MM.1S (cell line): ENCODE measurements around the gene SBF1.

Experiments
- DNase-seq: peaks from one replicate; pipeline ENCODE4 v3.0.0-alpha.2; 2015
- H2AFZ ChIP-seq: fragments of 300-600 bp; sonication (generic); 2 replicates; pipeline ENCODE4 v1.6.0; 2016; ENCODE audit warnings: antibody characterized with exemption, low read length
- H3F3A ChIP-seq: fragments of 300-600 bp; sonication (generic); 2 replicates; pipeline ENCODE4 v1.6.1; 2016; ENCODE audit warnings: mild to moderate bottlenecking, antibody characterized with exemption, low read length, moderate library complexity, mixed read lengths; ENCODE audit not compliant: insufficient read depth
- H3K27ac ChIP-seq: fragments of 300-600 bp; sonication (generic); 2 replicates; pipeline ENCODE4 v1.5.1; 2016; ENCODE audit warnings: mild to moderate bottlenecking, low read length
- H3K27me3 ChIP-seq: fragments of 300-600 bp; sonication (generic); replicated peaks from 2 replicates; pipeline ENCODE4 v1.6.0; 2016; ENCODE audit warnings: low read length; ENCODE audit not compliant: insufficient read depth
- H3K36me3 ChIP-seq: fragments of 300-600 bp; sonication (generic); replicated peaks from 2 replicates; pipeline ENCODE4 v1.6.1; 2016; ENCODE audit warnings: mild to moderate bottlenecking, low read length, mixed read lengths; ENCODE audit not compliant: insufficient read depth
- H3K4me1 ChIP-seq: fragments of 300-600 bp; sonication (generic); 2 replicates; pipeline ENCODE4 v1.6.1; 2016; ENCODE audit warnings: low read length, mixed read lengths
- H3K4me2 ChIP-seq: fragments of 300-600 bp; sonication (generic); 2 replicates; pipeline ENCODE4 v1.6.0; 2016; ENCODE audit warnings: low read depth, low read length
- H3K4me3 ChIP-seq: fragments of 300-600 bp; sonication (generic); 2 replicates; pipeline ENCODE4 v1.5.1; 2016; ENCODE audit warnings: low read length, mixed read lengths
- H3K79me2 ChIP-seq: fragments of 300-600 bp; sonication (generic); 2 replicates; pipeline ENCODE4 v1.6.1; 2016; ENCODE audit warnings: mixed run types, low read length, mixed read lengths
- H3K9ac ChIP-seq: fragments of 300-600 bp; sonication (generic); 2 replicates; pipeline ENCODE4 v1.6.1; 2016; ENCODE audit warnings: low read length, mixed read lengths
- H3K9me2 ChIP-seq: fragments of 300-600 bp; sonication (generic); replicated peaks from 2 replicates; pipeline ENCODE4 v1.6.1; 2016; ENCODE audit warnings: mild to moderate bottlenecking, low read length, mixed read lengths; ENCODE audit not compliant: insufficient read depth
- H3K9me3 ChIP-seq: fragments of 300-600 bp; sonication (generic); replicated peaks from 2 replicates; pipeline ENCODE4 v1.6.1; 2016; ENCODE audit warnings: mild to moderate bottlenecking, low read length, mixed read lengths; ENCODE audit not compliant: insufficient read depth
- H4K20me1 ChIP-seq: fragments of 300-600 bp; sonication (generic); 2 replicates; pipeline ENCODE4 v1.6.1; 2016; ENCODE audit warnings: mild to moderate bottlenecking, low read length, moderate library complexity, mixed read lengths; ENCODE audit not compliant: insufficient read depth
- EZH2 ChIP-seq: fragments of 300-600 bp; sonication (generic); optimal IDR thresholded peaks from 2 replicates; pipeline ENCODE3; 2017; ENCODE audit warnings: low read depth, mild to moderate bottlenecking, antibody characterized with exemption, low read length, mixed read lengths
- EZH2phosphoT487 ChIP-seq: fragments of 300-600 bp; sonication (generic); IDR thresholded peaks from 2 replicates; pipeline ENCODE4 v1.6.1; 2018; ENCODE audit warnings: antibody characterized with exemption, low read length
- TF ChIP-seq, protein P1 (sequence below): fragments of 300-600 bp; sonication (generic); IDR thresholded peaks from 2 replicates; pipeline ENCODE4 v1.5.1; 2016; ENCODE audit warnings: antibody characterized with exemption, low read length, mixed read lengths

SBF1 gene

GRCh38 chr22:50454556-50455075, 20.2 kb downstream of the SBF1 start:
- H3K4me3 ChIP-seq, result no peak overlapping the region
- H3F3A ChIP-seq, result no peaks in the 10 kb centered on the region; the same call in 1 of the 2 replicates
- H3K27me3 ChIP-seq, result no peaks in the 10 kb centered on the region
- no peaks in the 10 kb centered on the region for H3K79me2 ChIP-seq
- no peaks in the 10 kb centered on the region for H3K36me3 ChIP-seq
- TF ChIP-seq EZH2phosphoT487 (no peak), EZH2 (no peak)
- TF ChIP-seq, protein P1, sequence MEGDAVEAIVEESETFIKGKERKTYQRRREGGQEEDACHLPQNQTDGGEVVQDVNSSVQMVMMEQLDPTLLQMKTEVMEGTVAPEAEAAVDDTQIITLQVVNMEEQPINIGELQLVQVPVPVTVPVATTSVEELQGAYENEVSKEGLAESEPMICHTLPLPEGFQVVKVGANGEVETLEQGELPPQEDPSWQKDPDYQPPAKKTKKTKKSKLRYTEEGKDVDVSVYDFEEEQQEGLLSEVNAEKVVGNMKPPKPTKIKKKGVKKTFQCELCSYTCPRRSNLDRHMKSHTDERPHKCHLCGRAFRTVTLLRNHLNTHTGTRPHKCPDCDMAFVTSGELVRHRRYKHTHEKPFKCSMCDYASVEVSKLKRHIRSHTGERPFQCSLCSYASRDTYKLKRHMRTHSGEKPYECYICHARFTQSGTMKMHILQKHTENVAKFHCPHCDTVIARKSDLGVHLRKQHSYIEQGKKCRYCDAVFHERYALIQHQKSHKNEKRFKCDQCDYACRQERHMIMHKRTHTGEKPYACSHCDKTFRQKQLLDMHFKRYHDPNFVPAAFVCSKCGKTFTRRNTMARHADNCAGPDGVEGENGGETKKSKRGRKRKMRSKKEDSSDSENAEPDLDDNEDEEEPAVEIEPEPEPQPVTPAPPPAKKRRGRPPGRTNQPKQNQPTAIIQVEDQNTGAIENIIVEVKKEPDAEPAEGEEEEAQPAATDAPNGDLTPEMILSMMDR, result no peak
- H3K9me2 ChIP-seq, result no peaks in the 10 kb centered on the region
- H3K9me3 ChIP-seq, result no peaks in the 10 kb centered on the region
- DNase-seq, result no peak
- no peaks in the 10 kb centered on the region for H3K4me1 ChIP-seq
- H3K9ac ChIP-seq, result no peak overlapping the region
- no peak overlapping the region for H3K4me2 ChIP-seq
- no peak overlapping the region for H3K27ac ChIP-seq
- no peak overlapping the region for H2AFZ ChIP-seq
- H4K20me1 ChIP-seq, result no peaks in the 10 kb centered on the region

GRCh38 chr22:50452649-50453048, 22.2 kb downstream of the SBF1 start:
- H3F3A ChIP-seq, result no peaks in the 10 kb centered on the region; the same call in 1 of the 2 replicates
- no peak overlapping the region for H3K4me2 ChIP-seq
- no peak overlapping the region for H3K4me3 ChIP-seq
- TF ChIP-seq EZH2 (no peak), EZH2phosphoT487 (no peak)
- TF ChIP-seq, protein P1, result no peak
- no peak for DNase-seq
- H3K27ac ChIP-seq, result no peak overlapping the region
- no peaks in the 10 kb centered on the region for H3K79me2 ChIP-seq
- H3K4me1 ChIP-seq, result no peaks in the 10 kb centered on the region
- no peaks in the 10 kb centered on the region for H3K9me2 ChIP-seq
- H4K20me1 ChIP-seq, result no peaks in the 10 kb centered on the region
- no peaks in the 10 kb centered on the region for H3K27me3 ChIP-seq
- H3K9me3 ChIP-seq, result no peaks in the 10 kb centered on the region
- no peaks in the 10 kb centered on the region for H3K36me3 ChIP-seq
- no peak overlapping the region for H3K9ac ChIP-seq
- no peak overlapping the region for H2AFZ ChIP-seq

GRCh38 chr22:50447576-50448551, 27.0 kb downstream of the SBF1 start:
- Histone ChIP-seq H3K27ac (no peak overlapping the region), H2AFZ (no peak overlapping the region), H3K9me3 (no peaks in the 10 kb centered on the region), H3K27me3 (no peaks in the 10 kb centered on the region), H3K9ac (no peak overlapping the region), H3F3A (peaks cover 4% of the 10 kb centered on the region; the same call in 1 of the 2 replicates), H3K36me3 (no peaks in the 10 kb centered on the region), H3K4me3 (no peak overlapping the region), H3K4me2 (no peak overlapping the region), H3K79me2 (no peaks in the 10 kb centered on the region), H3K4me1 (no peaks in the 10 kb centered on the region), H4K20me1 (no peaks in the 10 kb centered on the region), H3K9me2 (no peaks in the 10 kb centered on the region)
- DNase-seq, result no peak
- TF ChIP-seq, protein P1, result no peak
- no peak for TF ChIP-seq EZH2
- TF ChIP-seq EZH2phosphoT487, result no peak
